Testis (tissue), 5 donors: ENCODE data around the gene HAUS2. TPM values are rescaled to one million over a fixed set of nuclear protein-coding genes. Genes with fewer than 3 reads are reported as not detected.

ENCODE experiments used
- DNase-seq: peaks from one replicate; pipeline ENCODE4 v3.0.0-alpha.2; 2019
- H3K27ac ChIP-seq, 2 donors: fragments of 200-600 bp; sonication (generic); one replicate each; pipeline ENCODE4 v1.5.1; 2019
- H3K27me3 ChIP-seq: fragments of 200-600 bp; sonication (generic); one replicate; pipeline ENCODE4 v1.5.1; 2019
- H3K36me3 ChIP-seq: fragments of 200-600 bp; sonication (generic); one replicate; pipeline ENCODE4 v1.5.1; 2017; ENCODE audit warnings: low read depth; ENCODE audit errors: missing control alignments
- H3K4me1 ChIP-seq: fragments of 200-600 bp; sonication (generic); one replicate; pipeline ENCODE4 v1.5.1; 2019
- H3K4me3 ChIP-seq, 2 donors: fragments of 200-600 bp; sonication (generic); one replicate each; pipeline ENCODE4 v1.5.1; 2017 to 2019
- H3K9me3 ChIP-seq: fragments of 200-600 bp; sonication (generic); one replicate; pipeline ENCODE4 v1.5.1; 2017
- POLR2A ChIP-seq: fragments of 450-650 bp; IDR thresholded peaks from one replicate; pipeline ENCODE4 v1.6.1; 2017; ENCODE audit warnings: antibody characterized with exemption, mild to moderate bottlenecking, moderate library complexity
- WGBS, 2 donors: methylation state at CpG; one replicate each; pipeline ENCODE4 v1.1.5; 2018; 5-methylcytosine and 5-hydroxymethylcytosine counted together
- intact Hi-C: fragments of 100-400 bp; cut with DNase I; formaldehyde crosslinking; loops from one replicate; pipeline ENCODE4 v1.15.1; 2023; ENCODE audit warnings: low total_unique reads
- long read RNA-seq, 2 donors: transcript quantifications; one replicate each; lab custom pipeline, GENCODE V29; 2026
- polyA plus RNA-seq: library from polyadenylated mRNA; stranded (reverse); fragments of 350-450 nt; fragmentation: Illumina TruSeq; extraction: RNeasy Lipid Tissue Mini Kit (QIAGEN cat#74804); gene quantifications from one replicate; pipeline ENCODE4 v1.2.3, GENCODE V29; 2014; ENCODE audit warnings: low read depth, low replicate concordance; ENCODE audit not compliant: insufficient read depth
- total RNA-seq, 2 donors: library from RNA; depleted of rRNA; stranded (reverse); fragments of >200 nt; gene quantifications; one replicate each; pipeline ENCODE4 v1.2.3, GENCODE V29; 2016
- TF ChIP-seq, protein P1 (sequence below), 3 experiments: fragments of 450-650 bp in 2 of 3; fragments of 200-600 bp in 1 of 3; sonication (generic) in 1 of 3; IDR thresholded peaks; one replicate each; pipeline ENCODE4 v1.5.1; 2016 to 2019; ENCODE audit warnings: antibody characterized with exemption in 3 of 3, mild to moderate bottlenecking in 2 of 3, moderate library complexity in 1 of 3

The HAUS2 gene
- 10 to 100 TPM; 24.4 to 33.5 TPM for total RNA-seq
- 21.5 TPM for polyA plus RNA-seq
- long read RNA-seq, donor 1, transcript HAUS2-201 (6 exons, 3,949 nt), result major isoform, 5 of 8 reads
- long read RNA-seq, donor 1, partial matches to known transcripts, result 0 of 8 reads
- long read RNA-seq, donor 1, other reads (novel, unspliced or antisense), result 0 of 8 reads
- long read RNA-seq, donor 2, transcript HAUS2-201 (6 exons, 3,949 nt), result major isoform, 5 of 7 reads
- long read RNA-seq, donor 2, partial matches to known transcripts, result 0 of 7 reads
- long read RNA-seq, donor 2, other reads (novel, unspliced or antisense), result 0 of 7 reads

DNA sequence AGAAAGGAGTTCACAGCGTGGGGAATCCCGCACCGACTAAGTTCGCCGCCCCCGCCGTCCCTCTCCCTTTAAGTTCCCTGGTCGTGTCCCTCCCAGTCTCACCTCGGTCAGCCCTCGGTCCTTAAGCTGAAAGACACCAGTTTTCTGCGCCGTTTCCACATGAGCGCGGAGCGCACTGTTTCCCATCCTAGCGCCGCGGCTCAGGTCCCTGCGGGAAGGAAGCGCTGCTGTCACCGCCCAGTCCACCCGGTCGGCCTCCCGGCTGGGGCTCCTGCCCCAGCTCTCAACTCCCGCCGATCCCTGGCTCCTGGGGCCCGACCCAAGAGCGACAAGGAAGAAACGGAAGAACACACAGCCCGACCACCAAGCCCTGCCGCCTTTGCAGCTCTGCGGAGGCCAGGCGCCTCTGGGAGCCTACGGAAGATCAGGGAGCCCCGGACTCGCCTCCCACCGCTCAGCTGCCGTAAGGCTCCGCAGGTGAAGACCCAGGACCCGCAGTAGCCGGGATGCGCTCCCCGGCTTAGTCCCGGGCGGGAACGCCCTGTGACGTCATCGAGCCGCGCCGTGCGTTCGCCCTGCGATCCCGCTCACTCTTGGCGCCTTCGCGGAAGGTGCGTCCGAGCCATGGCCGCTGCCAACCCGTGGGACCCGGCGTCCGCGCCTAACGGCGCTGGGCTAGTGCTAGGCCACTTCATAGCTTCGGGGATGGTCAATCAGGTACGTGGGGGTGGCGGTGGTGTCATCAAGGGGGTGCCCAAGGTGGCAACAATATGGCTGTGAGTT, at the start of gene HAUS2, which contains the start of gene LRRC57:
Gene HAUS2, plus strand, starts transcription at position 590 of the 783 bp plus-strand sequence. Its CDS starts 35 bp downstream, at position 625.
Gene LRRC57, minus strand, starts transcription at position 545 of the 783 bp plus-strand sequence. Its CDS starts 359 bp downstream, at position 186.
- Histone ChIP-seq H3K4me1 (peaks cover 17% of the 10 kb centered on the region), H3K27ac (peak within 1 kb of the TSS; percentile 91 to 94), H3K4me3 (peak within 1 kb of the TSS; percentile 81 to 91), H3K9me3 (no peaks in the 10 kb centered on the region), H3K36me3 (no peaks in the 10 kb centered on the region), H3K27me3 (no peaks in the 10 kb centered on the region)
- TF ChIP-seq, protein P1, sequence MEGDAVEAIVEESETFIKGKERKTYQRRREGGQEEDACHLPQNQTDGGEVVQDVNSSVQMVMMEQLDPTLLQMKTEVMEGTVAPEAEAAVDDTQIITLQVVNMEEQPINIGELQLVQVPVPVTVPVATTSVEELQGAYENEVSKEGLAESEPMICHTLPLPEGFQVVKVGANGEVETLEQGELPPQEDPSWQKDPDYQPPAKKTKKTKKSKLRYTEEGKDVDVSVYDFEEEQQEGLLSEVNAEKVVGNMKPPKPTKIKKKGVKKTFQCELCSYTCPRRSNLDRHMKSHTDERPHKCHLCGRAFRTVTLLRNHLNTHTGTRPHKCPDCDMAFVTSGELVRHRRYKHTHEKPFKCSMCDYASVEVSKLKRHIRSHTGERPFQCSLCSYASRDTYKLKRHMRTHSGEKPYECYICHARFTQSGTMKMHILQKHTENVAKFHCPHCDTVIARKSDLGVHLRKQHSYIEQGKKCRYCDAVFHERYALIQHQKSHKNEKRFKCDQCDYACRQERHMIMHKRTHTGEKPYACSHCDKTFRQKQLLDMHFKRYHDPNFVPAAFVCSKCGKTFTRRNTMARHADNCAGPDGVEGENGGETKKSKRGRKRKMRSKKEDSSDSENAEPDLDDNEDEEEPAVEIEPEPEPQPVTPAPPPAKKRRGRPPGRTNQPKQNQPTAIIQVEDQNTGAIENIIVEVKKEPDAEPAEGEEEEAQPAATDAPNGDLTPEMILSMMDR (IDR thresholded peaks at IDR 0.05), result peak in 1 of 3 experiments; percentile 3
- TF ChIP-seq POLR2A, result peak; percentile 17
- WGBS, 2 donors, result 0% methylated on average over 29 to 54 of the region's 71 CpGs
- intact Hi-C loops, result no loop called here
- peak; percentile 91 for DNase-seq

DNA sequence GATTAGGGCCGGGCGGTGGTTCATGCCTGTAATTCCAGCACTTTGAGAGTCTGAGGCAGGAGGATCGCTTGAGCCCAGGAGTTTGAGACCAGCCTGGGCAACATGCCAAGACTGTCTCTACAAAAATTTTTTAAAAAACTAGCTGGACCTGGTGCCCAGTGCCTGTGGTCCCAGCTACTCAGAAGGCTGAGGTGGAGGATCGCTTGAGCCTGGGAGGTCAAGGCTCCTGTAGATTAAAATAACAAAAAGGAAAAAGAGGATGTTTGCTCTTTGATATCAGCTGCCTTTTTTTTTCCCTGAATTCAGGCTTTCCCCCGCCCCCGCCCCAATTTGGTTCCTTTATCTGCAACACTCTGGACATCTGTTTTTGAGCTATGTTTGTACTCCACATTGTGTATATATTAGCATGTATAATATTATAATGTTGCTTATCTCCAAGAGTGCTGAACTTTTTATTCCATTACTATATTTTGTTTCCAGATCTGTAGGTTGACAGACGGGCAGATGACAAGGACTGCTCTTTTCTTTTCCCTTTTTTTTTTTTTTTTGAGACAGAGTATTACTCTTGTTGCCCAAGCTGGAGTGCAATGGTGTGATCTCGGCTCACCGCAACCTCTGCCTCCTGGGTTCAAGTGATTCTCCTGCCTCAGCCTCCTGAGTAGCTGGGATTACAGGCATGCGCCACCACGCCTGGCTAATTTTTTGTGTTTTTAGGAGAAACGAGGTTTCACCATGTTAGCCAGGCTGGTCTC, 48.6 kb upstream of the HAUS2 start:
- H3K36me3 ChIP-seq, result no peaks in the 10 kb centered on the region
- H3K27me3 ChIP-seq, result no peaks in the 10 kb centered on the region
- peaks cover 36% of the 10 kb centered on the region for H3K4me1 ChIP-seq
- no peak for DNase-seq
- TF ChIP-seq, protein P1 (IDR thresholded peaks at IDR 0.05), result no peak
- no peak for TF ChIP-seq POLR2A
- no peak overlapping the region for H3K4me3 ChIP-seq
- no peaks in the 10 kb centered on the region for H3K9me3 ChIP-seq
- 57 to 62% methylated on average over 12 of the region's 12 CpGs for WGBS, 2 donors
- intact Hi-C loops, result no loop called here
- peak overlapping the region; percentile 62 to 78 for H3K27ac ChIP-seq

DNA sequence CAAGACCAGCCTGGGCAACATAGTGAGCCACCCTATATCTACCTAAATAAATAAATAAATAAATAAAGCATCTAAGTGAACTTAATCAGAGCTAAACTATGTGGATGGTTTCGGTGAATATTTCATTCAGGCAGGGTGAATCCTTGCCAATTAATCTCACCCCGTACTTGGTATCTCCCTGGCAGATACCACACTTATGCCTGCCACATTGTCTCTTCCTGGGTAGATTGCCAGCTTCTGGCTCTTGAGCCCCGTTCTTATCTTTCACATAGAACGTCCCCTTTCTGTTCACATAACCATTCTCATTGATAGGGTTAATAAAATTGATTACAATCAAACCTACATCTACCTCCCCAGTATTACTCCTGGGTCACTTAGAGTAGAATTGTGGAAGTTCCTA, 46.2 kb upstream of the HAUS2 start:
- Histone ChIP-seq H3K9me3 (no peaks in the 10 kb centered on the region), H3K27me3 (no peaks in the 10 kb centered on the region), H3K27ac (peak overlapping the region in 1 of 2 donors; percentile 11), H3K4me3 (no peak overlapping the region), H3K4me1 (peaks cover 53% of the 10 kb centered on the region), H3K36me3 (no peaks in the 10 kb centered on the region)
- TF ChIP-seq POLR2A, result no peak
- TF ChIP-seq, protein P1 (IDR thresholded peaks at IDR 0.05), result no peak
- 64 to 74% methylated on average over 4 of the region's 4 CpGs for WGBS, 2 donors
- intact Hi-C loops, result no loop called here
- DNase-seq, result peak; percentile 58

DNA sequence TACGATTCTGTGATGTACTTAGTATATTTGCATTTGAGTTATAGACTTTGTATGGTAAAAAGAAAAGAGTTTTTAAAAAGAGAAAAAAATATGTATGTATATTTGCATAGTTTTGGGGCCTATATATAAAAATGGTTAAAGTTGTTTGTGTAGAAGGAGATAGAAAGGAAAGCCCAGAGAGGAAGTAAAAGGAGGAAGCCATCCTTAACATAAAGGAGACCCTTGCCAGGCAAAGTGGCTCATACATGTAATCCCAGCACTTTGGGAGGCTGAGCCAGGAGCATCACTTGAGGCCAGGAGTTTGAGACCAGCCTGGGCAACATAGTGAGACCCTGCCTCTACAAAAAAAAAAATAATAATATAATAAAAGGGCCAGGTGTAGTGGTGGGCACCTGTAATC, 44.8 kb upstream of the HAUS2 start:
- Histone ChIP-seq H3K27ac (no peak overlapping the region), H3K36me3 (no peaks in the 10 kb centered on the region), H3K27me3 (no peaks in the 10 kb centered on the region), H3K4me3 (no peak overlapping the region), H3K9me3 (no peaks in the 10 kb centered on the region), H3K4me1 (peaks cover 60% of the 10 kb centered on the region)
- WGBS, 2 donors, result 82 to 83% methylated on average over 1 of the region's 1 CpG
- no peak for DNase-seq
- intact Hi-C loops, result no loop called here
- no peak for TF ChIP-seq POLR2A
- TF ChIP-seq, protein P1 (IDR thresholded peaks at IDR 0.05), result no peak
